Astrocyte of the cerebellum (primary cell): Measurements from ENCODE around the gene DDIAS.
"Not testable (repeated sequence)": the region's sequence is repeated elsewhere in the genome, so short reads cannot be mapped to it uniquely, and the experiment has no call there.

Source experiments
- DNase-seq: peaks from one replicate; pipeline ENCODE4 v3.0.0-alpha.2; 2011; ENCODE audit warnings: low read depth
- H3K4me3 ChIP-seq: 2 replicates; pipeline ENCODE4 v1.5.1; 2011; ENCODE audit warnings: mild to moderate bottlenecking, low read depth, low read length, moderate library complexity
- in situ Hi-C: cut with HindIII; loops from 2 replicates; pipeline ENCODE4 v1.10.0; 2017; ENCODE audit warnings: low sequenced_read_pairs
- TF ChIP-seq, protein P1 (sequence below): IDR thresholded peaks from 2 replicates; pipeline ENCODE4 v1.5.1; 2012; ENCODE audit warnings: low read length, low read depth, moderate library complexity, mild to moderate bottlenecking; ENCODE audit errors: missing control alignments

DDIAS gene, protein sequence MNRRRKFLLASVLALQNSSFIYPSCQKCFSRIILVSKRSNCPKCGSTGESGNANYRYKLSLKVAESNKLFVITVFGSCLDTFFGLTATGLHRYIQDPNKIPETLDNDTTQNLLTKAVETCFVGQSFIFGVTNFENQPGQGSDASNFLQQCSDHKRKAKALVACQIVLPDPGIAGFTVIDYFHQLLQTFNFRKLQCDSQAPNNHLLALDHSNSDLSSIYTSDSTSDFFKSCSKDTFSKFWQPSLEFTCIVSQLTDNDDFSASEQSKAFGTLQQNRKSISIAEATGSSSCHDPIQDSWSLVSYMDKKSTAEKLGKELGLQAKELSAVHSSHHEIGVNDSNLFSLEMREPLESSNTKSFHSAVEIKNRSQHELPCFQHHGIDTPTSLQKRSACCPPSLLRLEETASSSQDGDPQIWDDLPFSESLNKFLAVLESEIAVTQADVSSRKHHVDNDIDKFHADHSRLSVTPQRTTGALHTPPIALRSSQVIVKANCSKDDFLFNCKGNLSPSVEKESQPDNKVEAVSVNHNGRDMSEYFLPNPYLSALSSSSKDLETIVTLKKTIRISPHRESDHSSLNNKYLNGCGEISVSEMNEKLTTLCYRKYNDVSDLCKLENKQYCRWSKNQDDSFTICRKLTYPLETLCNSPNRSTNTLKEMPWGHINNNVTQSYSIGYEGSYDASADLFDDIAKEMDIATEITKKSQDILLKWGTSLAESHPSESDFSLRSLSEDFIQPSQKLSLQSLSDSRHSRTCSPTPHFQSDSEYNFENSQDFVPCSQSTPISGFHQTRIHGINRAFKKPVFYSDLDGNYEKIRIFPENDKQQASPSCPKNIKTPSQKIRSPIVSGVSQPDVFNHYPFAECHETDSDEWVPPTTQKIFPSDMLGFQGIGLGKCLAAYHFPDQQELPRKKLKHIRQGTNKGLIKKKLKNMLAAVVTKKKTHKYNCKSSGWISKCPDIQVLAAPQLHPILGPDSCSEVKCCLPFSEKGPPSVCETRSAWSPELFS

DNA sequence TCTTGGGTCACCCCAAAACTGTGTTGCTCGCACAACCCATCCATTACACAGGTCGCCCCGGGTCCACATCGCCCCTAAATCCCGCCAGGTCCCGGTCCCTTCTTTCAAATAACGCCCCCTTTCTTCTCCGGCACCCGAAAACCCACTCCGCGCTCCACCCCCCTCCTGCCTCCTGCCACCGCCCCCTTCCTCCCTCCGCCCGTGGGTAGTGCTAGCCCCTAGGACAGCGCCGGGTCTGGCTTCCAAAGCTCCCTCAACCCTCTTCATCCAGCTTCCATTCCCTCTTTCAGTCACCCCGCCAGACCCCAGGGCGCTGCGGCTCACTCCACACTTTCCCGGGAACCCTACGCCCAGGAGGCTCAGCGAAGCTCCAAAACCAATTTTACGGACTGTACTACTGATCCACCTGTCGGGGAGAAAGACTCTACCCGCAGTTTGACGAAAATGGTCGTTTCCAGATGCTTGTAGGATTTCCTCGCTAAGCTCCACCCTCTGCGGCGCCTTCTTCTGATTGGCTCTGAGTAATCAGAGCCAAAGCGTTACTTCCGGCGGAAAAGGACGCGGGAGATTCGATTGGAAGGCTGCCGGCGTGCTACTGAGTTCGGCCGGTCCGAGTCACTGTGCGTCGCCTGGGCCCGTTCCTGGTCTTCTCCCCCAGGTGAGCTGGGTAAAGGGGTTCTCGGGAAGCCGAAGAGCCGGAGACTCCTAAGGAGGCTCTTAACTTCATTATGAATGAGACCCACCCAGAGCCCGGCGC is at the start of gene DDIAS:
Gene DDIAS (plus strand): TSS at position 572 of the 757 bp plus-strand sequence. CDS start 13,003 bp downstream, outside the sequence.
- TF ChIP-seq, protein P1, sequence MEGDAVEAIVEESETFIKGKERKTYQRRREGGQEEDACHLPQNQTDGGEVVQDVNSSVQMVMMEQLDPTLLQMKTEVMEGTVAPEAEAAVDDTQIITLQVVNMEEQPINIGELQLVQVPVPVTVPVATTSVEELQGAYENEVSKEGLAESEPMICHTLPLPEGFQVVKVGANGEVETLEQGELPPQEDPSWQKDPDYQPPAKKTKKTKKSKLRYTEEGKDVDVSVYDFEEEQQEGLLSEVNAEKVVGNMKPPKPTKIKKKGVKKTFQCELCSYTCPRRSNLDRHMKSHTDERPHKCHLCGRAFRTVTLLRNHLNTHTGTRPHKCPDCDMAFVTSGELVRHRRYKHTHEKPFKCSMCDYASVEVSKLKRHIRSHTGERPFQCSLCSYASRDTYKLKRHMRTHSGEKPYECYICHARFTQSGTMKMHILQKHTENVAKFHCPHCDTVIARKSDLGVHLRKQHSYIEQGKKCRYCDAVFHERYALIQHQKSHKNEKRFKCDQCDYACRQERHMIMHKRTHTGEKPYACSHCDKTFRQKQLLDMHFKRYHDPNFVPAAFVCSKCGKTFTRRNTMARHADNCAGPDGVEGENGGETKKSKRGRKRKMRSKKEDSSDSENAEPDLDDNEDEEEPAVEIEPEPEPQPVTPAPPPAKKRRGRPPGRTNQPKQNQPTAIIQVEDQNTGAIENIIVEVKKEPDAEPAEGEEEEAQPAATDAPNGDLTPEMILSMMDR, result no peak
- peak within 1 kb of the TSS; percentile 85 for H3K4me3 ChIP-seq
- in situ Hi-C loops, result no loop called here
- peak; percentile 98 for DNase-seq

GRCh38 chr11:82854242-82854641 is 47.3 kb upstream of the DDIAS start:
- no peak for DNase-seq
- in situ Hi-C loops, result loop anchor here (25.0 kb wide), 1 partner anchor 958 kb away; no protein-coding TSS in a partner anchor
- TF ChIP-seq, protein P1, result no peak
- no peak overlapping the region for H3K4me3 ChIP-seq

DNA sequence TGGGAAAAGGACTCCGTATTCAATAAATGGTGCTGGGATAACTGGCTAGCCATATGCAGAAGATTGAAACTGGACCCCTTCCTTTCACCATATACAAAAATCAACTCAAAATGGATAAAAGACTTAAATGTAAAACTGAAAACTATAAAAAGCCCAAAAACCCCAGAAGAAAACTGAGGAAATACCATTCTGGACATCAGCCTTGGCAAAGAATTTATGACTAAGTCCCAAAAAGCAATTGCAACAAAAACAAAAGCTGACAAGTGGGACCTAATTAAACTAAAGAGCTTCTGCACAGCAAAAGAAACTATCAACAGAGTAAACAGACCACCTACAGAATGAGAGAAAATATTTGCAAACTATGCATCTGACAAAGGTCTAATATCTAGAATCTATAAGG is 46.6 kb upstream of the DDIAS start:
- not testable (repeated sequence) for DNase-seq, H3K4me3 ChIP-seq
- in situ Hi-C loops, result loop anchor here (25.0 kb wide), 1 partner anchor 957 kb away; no protein-coding TSS in a partner anchor

GRCh38 chr11:82855616-82856015 is 45.9 kb upstream of the DDIAS start:
- no peak overlapping the region for H3K4me3 ChIP-seq
- no peak for DNase-seq
- TF ChIP-seq, protein P1, result no peak
- in situ Hi-C loops, result loop anchor here (25.0 kb wide), 1 partner anchor 957 kb away; no protein-coding TSS in a partner anchor

DNA sequence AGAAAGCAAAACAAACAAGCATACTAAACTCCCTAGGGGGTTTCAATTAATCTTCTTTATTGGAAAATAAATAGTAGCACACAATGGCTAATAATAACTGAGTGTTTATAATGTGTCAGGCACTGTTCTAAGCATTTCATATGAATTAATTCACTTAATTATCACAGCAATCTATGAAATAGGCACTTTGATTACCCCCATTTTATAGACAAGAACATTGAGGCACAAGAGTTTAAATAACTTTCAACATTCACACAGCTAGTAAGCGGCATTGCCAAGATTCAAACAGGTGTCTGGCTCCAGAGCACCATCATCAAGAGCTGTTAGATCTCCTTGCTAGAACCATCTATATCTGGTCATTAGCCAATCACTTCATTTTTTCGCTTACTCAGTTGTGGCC is 44.4 kb upstream of the DDIAS start:
- H3K4me3 ChIP-seq, result no peak overlapping the region
- DNase-seq, result no peak
- TF ChIP-seq, protein P1, result no peak
- in situ Hi-C loops, result loop anchor here (25.0 kb wide), 1 partner anchor 955 kb away; no protein-coding TSS in a partner anchor

- H3K4me3 ChIP-seq, result no peak overlapping the region
- TF ChIP-seq, protein P1, result no peak
- DNase-seq, result no peak
- in situ Hi-C loops, result loop anchor here (25.0 kb wide), 1 partner anchor 954 kb away; no protein-coding TSS in a partner anchor
Observed at GRCh38 chr11:82858133-82858532, 43.4 kb upstream of the DDIAS start.
